Pancreas (tissue), 10 donors: ENCODE results near the gene PYGL. TPM values are rescaled to one million over a fixed set of nuclear protein-coding genes. Genes with fewer than 3 reads are reported as not detected.

ENCODE experiments used
- ATAC-seq, 4 donors: fragments of 200-7000 bp; cut with Tn5 transposase; one replicate each; pipeline versions ENCODE4 v1.8.0 to v1.9.1; 2020; ENCODE audit warnings: mild to moderate bottlenecking in 4 of 4, moderate library complexity in 4 of 4
- DNase-seq, 6 donors: peaks; one replicate each; pipeline ENCODE4 v3.0.0-alpha.2; 2020
- FAIRE-seq: peaks from 2 replicates; lab custom pipeline; 2012; peaks lifted over from hg19 to GRCh38; lab: Jason Lieb, UNC
- H3K27ac ChIP-seq, 4 donors: fragments of 200-600 bp; sonication (generic); 1 replicate in 3 of 4; 2 replicates in 1 of 4; pipeline versions ENCODE4 v1.5.0 to v1.8.0; 2020
- H3K27me3 ChIP-seq, 4 donors: fragments of 200-600 bp; one replicate each; pipeline ENCODE4 v1.8.0; 2021
- H3K36me3 ChIP-seq, 3 donors: fragments of 200-600 bp; sonication (generic) in 1 of 3; one replicate each; pipeline versions ENCODE4 v1.5.0 to v1.8.0; 2020 to 2021
- H3K4me1 ChIP-seq, 3 donors: fragments of 200-600 bp; one replicate each; pipeline ENCODE4 v1.8.0; 2021
- H3K4me3 ChIP-seq, 4 donors: fragments of 200-600 bp; sonication (generic) in 2 of 4; one replicate each; pipeline versions ENCODE4 v1.5.0 to v1.8.0; 2020 to 2021
- H3K9me3 ChIP-seq, 4 donors: fragments of 200-600 bp; one replicate each; pipeline ENCODE4 v1.8.0; 2021
- CTCF ChIP-seq, 4 donors: fragments of 200-600 bp; sonication (generic) in 3 of 4; IDR thresholded peaks; one replicate each; pipeline versions ENCODE4 v1.5.0 to v1.8.0; 2021; ENCODE audit warnings: antibody characterized with exemption in 4 of 4
- WGBS, 2 donors: extraction: QIAGEN DNeasy Blood & Tissue Kit; methylation state at CpG; one replicate each; pipeline ENCODE4 v1.1.7; 2013; 5-methylcytosine and 5-hydroxymethylcytosine counted together
- intact Hi-C, 3 donors: fragments of 100-400 bp; cut with DNase I; formaldehyde crosslinking; loops; one replicate each; pipeline versions ENCODE4 v1.11.1 to v1.14.2; 2022
- polyA plus RNA-seq, 2 donors: library from polyadenylated mRNA; stranded (reverse); fragments of 200-250 nt; gene quantifications; one replicate each; pipeline ENCODE4 v1.2.3, GENCODE V29; 2013
- total RNA-seq, 6 donors: library from RNA; stranded (reverse); fragmentation: NEBNext Ultra II Directional in 4 of 6; extraction: Animal tissue kit (Norgen Biotek cat#: 25700) in 4 of 6; gene quantifications; one replicate each; pipeline versions ENCODE4 v1.2.1 to v1.2.4, GENCODE V29; 2021 to 2023
- donor health status: healthy with polysubstance abuse.
- donor health status: DM: no; HTN: no; CAD: no; lungs with moderate emphysema.
- donor health status: DM: no; HTN: no; CAD: no.
- donor health status: control.
- donor health status: control.
- donor health status: Bipolar disorder and iron deficiency.
- donor health status: DM: yes; HTN: yes; CAD: no.
- donor health status: DM: no; HTN: no; CAD: no.
- donor health status: DM: no; HTN: no; CAD: no.
- donor health status: DM: yes; HTN: yes; CAD: no.

The PYGL gene
- total and polyA plus RNA-seq, 8 donors: 2.6 to 17.8 (median 5.4) TPM

GRCh38 chr14:50936882-50937281 is 7.4 kb downstream of the PYGL start:
- no peak overlapping the region for H3K4me3 ChIP-seq
- H3K9me3 ChIP-seq: no peaks in the 10 kb centered on the region
- intact Hi-C loops: no loop called here
- H3K36me3 ChIP-seq: no peaks in the 10 kb centered on the region
- ATAC-seq: no peak
- H3K4me1 ChIP-seq: peaks cover 0 to 2% (median 0%) of the 10 kb centered on the region in 3 donors
- TF ChIP-seq CTCF (IDR thresholded peaks at IDR 0.05): no peak
- no peak for FAIRE-seq
- no peak for DNase-seq
- 86 to 93% methylated on average over 2 of the region's 2 CpGs for WGBS, 2 donors
- H3K27me3 ChIP-seq: no peaks in the 10 kb centered on the region
- no peak overlapping the region for H3K27ac ChIP-seq

GRCh38 chr14:50936016-50936340 is 8.3 kb downstream of the PYGL start:
- Histone ChIP-seq H3K9me3 (no peaks in the 10 kb centered on the region), H3K4me3 (no peak overlapping the region), H3K27ac (no peak overlapping the region), H3K4me1 (peaks cover 0 to 3% (median 0%) of the 10 kb centered on the region in 3 donors), H3K27me3 (no peaks in the 10 kb centered on the region), H3K36me3 (no peaks in the 10 kb centered on the region)
- FAIRE-seq (no peak), DNase-seq (no peak), ATAC-seq (no peak)
- no peak for TF ChIP-seq CTCF (IDR thresholded peaks at IDR 0.05)
- intact Hi-C loops: no loop called here
- 83 to 85% methylated on average over 2 of the region's 2 CpGs for WGBS, 2 donors

DNA sequence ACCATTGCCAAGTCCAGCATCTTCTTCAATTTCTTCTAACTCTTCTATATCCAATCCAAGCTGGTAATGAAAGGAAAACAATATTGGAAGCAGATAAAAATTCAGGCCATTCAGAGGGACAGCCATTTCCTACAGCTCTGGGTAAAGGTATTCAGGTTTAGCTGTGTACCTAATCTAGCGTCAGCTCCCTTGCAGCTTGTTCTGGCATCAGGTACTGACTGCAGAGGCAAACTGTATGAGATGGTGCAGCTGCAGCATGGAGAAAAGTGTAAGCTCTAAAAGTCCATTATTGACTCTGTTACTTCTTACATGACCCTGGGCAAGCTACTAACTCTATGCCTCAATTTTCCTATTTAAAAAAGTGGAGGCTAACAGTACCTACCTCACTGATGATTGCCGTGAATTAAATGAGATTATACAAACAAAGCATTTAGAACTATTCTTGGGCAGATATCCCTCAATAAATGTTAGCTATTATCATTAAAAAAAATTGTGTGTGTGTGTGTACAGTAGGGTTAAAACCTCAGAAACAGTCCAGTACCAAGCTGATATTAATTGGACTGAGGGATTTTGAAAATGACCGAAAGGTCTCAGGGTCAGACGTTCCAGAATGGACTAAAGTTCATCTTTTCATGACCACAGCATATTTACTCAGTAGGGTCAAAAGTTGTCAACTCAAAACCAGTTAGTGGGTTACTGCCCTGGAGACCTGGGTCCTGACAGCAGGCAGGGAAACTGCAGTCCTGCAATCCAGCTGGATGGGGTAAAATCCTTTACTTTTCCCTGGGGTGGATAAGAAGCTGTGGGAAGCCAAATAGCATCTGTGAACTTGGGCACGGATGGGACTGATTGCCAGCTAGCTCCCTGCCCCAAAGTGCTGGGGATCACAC is 8.9 kb downstream of the PYGL start:
- ATAC-seq: no peak
- H3K27me3 ChIP-seq: no peaks in the 10 kb centered on the region
- no peak for FAIRE-seq
- peaks cover 0 to 3% (median 0%) of the 10 kb centered on the region in 3 donors for H3K4me1 ChIP-seq
- H3K36me3 ChIP-seq: no peaks in the 10 kb centered on the region
- H3K9me3 ChIP-seq: no peaks in the 10 kb centered on the region
- H3K27ac ChIP-seq: no peak overlapping the region
- DNase-seq: no peak
- TF ChIP-seq CTCF (IDR thresholded peaks at IDR 0.05): no peak
- intact Hi-C loops: no loop called here
- WGBS, 2 donors: 77 to 78% methylated on average over 5 of the region's 5 CpGs
- H3K4me3 ChIP-seq: no peak overlapping the region

DNA sequence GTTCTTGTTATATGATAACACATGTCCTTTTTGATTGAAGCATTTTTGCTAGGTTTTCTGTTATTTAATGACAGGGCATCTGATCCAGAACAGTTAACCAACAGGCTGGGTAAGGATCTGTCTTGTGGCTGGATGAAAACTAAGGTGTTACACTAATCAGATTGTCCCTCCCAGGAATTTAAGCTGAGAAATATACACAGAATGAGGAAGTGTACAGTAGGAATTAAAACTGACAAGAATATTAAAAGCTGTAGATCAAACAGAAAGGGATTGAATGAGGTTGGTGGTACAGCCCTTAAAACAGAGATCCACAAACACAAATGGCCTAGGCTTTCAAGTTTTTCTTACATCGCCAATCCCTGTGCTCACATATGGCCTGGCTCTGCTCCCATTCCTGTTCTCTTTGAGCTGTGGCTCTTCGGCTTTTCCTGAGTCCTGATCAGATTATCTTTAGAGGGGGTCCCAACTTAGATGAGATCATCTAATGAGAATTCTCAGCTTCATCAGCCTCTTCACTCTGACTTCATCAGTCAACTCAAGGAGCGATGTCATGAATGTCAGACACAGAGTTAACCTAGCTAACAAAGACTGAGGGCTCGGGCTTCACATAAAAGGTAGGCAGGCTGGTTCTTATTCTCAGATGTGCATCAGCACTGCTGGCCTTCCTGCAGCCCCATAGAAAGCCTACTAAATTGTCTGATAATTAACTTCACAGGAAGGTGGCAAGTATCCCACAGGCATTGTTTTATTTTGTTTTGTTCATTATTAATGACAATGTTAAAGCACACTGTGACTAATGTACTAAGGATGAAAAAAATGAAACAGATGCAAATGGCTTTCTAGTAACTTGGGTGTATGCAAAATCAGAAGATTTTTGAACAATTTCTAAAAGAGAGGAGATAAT is 11.4 kb downstream of the PYGL start:
- intact Hi-C loops: no loop called here
- no peak for TF ChIP-seq CTCF (IDR thresholded peaks at IDR 0.05)
- Histone ChIP-seq H3K36me3 (no peaks in the 10 kb centered on the region), H3K27me3 (no peaks in the 10 kb centered on the region), H3K4me3 (no peak overlapping the region), H3K27ac (no peak overlapping the region), H3K9me3 (no peaks in the 10 kb centered on the region), H3K4me1 (peaks cover 0 to 3% (median 0%) of the 10 kb centered on the region in 3 donors)
- DNase-seq (no peak), ATAC-seq (peak in 1 of 4 donors; percentile 42), FAIRE-seq (no peak)
- WGBS, 2 donors: 87 to 93% methylated on average over 4 of the region's 4 CpGs
